Neural progenitor cell (in vitro differentiated cells): ENCODE data around the gene ZSCAN5A. TPM values are rescaled to one million over a fixed set of nuclear protein-coding genes. Genes with fewer than 3 reads are reported as not detected.

Experiments
- DNase-seq: peaks from one replicate; pipeline ENCODE4 v3.0.0-alpha.2; 2016; ENCODE audit warnings: low spot score
- H2AFZ ChIP-seq: fragments of 200-600 bp; sonication (generic); replicated peaks from 2 replicates; pipeline ENCODE4 v1.6.1; 2016; ENCODE audit warnings: antibody characterized with exemption
- H3F3A ChIP-seq: fragments of 200-600 bp; sonication (generic); 2 replicates; pipeline ENCODE4 v1.6.1; 2016; ENCODE audit warnings: antibody characterized with exemption, low read depth
- H3K27ac ChIP-seq: fragments of 200-600 bp; sonication (generic); 2 replicates; pipeline ENCODE4 v1.5.1; 2016; ENCODE audit warnings: mild to moderate bottlenecking
- H3K27me3 ChIP-seq: fragments of 200-600 bp; sonication (generic); 2 replicates; pipeline ENCODE4 v1.6.1; 2016; ENCODE audit warnings: mild to moderate bottlenecking, moderate library complexity
- H3K36me3 ChIP-seq: fragments of 200-600 bp; sonication (generic); 2 replicates; pipeline ENCODE4 v1.5.1; 2016
- H3K4me1 ChIP-seq: fragments of 200-600 bp; sonication (generic); 2 replicates; pipeline ENCODE4 v1.6.1; 2016; ENCODE audit warnings: mixed run types
- H3K4me2 ChIP-seq: fragments of 200-600 bp; sonication (generic); 2 replicates; pipeline ENCODE4 v1.6.1; 2016
- H3K4me3 ChIP-seq: fragments of 200-600 bp; sonication (generic); 2 replicates; pipeline ENCODE4 v1.5.1; 2016
- H3K79me2 ChIP-seq: fragments of 200-600 bp; sonication (generic); 2 replicates; pipeline ENCODE4 v1.6.1; 2016; ENCODE audit warnings: low read depth
- H3K9ac ChIP-seq: fragments of 200-600 bp; sonication (generic); 2 replicates; pipeline ENCODE4 v1.6.1; 2016
- H3K9me3 ChIP-seq: fragments of 200-600 bp; sonication (generic); 2 replicates; pipeline ENCODE4 v1.5.1; 2016; ENCODE audit warnings: low read depth
- H4K20me1 ChIP-seq: fragments of 200-600 bp; sonication (generic); 2 replicates; pipeline ENCODE4 v1.6.1; 2016; ENCODE audit warnings: low read depth
- H3K27ac Mint-ChIP-seq: 3 replicates; pipeline ENCODE4 v1.8.0; 2021; ENCODE audit warnings: mixed read lengths
- H3K27me3 Mint-ChIP-seq: 2 replicates; pipeline ENCODE4 v1.8.0; 2022; ENCODE audit warnings: low read depth, mild to moderate bottlenecking, inconsistent platforms, moderate library complexity, mixed read lengths; ENCODE audit not compliant: insufficient read depth
- H3K36me3 Mint-ChIP-seq: 3 replicates; pipeline ENCODE4 v1.8.0; 2021; ENCODE audit warnings: mixed read lengths
- H3K4me1 Mint-ChIP-seq: 3 replicates; pipeline ENCODE4 v1.8.0; 2021; ENCODE audit warnings: mixed read lengths
- H3K4me3 Mint-ChIP-seq: 3 replicates; pipeline ENCODE4 v1.8.0; 2021; ENCODE audit warnings: mild to moderate bottlenecking, moderate library complexity, mixed read lengths
- H3K9me3 Mint-ChIP-seq: 3 replicates; pipeline ENCODE4 v1.8.0; 2020; ENCODE audit warnings: mixed read lengths
- EZH2 ChIP-seq: fragments of 200-600 bp; sonication (generic); IDR thresholded peaks from 2 replicates; pipeline ENCODE4 v1.6.1; 2017; ENCODE audit warnings: antibody characterized with exemption, mild to moderate bottlenecking, moderate library complexity
- EZH2phosphoT487 ChIP-seq: fragments of 200-600 bp; sonication (generic); IDR thresholded peaks from 2 replicates; pipeline ENCODE4 v1.6.1; 2017; ENCODE audit warnings: antibody characterized with exemption
- total RNA-seq: library from RNA; depleted of rRNA; stranded (reverse); fragments of >200 nt; gene quantifications from 2 replicates; pipeline ENCODE4 v1.2.3, GENCODE V29; 2015; ENCODE audit warnings: low replicate concordance
- TF ChIP-seq, protein P1 (sequence below): fragments of 200-600 bp; sonication (generic); IDR thresholded peaks from 2 replicates; pipeline ENCODE4 v1.5.1; 2017; ENCODE audit warnings: antibody characterized with exemption, mild to moderate bottlenecking

ZSCAN5A gene, protein sequence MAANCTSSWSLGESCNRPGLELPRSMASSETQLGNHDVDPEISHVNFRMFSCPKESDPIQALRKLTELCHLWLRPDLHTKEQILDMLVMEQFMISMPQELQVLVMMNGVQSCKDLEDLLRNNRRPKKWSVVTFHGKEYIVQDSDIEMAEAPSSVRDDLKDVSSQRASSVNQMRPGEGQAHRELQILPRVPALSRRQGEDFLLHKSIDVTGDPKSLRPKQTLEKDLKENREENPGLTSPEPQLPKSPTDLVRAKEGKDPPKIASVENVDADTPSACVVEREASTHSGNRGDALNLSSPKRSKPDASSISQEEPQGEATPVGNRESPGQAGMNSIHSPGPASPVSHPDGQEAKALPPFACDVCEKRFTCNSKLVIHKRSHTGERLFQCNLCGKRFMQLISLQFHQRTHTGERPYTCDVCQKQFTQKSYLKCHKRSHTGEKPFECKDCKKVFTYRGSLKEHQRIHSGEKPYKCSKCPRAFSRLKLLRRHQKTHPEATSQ
- 1.6 and 7.8 TPM in 2 replicates for total RNA-seq

DNA sequence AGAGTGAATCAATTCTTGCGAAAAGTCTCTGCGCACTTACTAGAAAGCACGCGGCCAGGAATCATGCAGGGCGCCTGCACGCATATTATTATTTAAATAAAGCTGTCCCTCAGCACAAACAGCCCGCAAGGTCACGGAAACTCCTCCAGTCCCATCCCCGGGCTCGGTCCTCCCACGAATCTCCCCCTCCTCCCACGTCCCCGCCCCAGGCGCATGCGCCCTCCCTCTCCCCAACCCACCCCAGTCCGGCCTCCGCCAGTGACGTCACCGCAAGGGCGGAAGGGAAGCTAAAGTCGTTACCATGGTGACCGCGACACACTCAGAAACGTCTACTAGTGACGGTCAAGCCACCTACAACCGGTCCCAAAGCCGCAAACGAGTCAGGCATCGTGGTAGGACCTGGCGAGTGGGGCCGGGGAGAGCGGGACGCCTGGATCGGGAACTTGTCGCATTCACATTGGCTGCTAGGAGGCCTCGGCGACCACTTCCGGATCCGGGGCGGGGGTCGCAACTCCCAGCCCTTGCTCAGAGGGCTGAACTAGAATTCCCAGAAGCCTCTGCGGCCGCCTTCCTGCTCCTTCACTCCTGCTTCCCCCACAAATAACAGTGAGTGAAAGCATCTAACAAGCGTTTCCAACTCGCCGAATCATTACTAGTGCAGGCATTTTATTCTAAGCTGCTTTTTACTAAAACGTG is at the start of gene ZSCAN5A:
TSS of gene ZSCAN5A (minus strand) at position 459 of the 696 bp plus-strand sequence. CDS start 89,793 bp downstream, outside the sequence.
- Histone ChIP-seq H3K9ac (peak within 1 kb of the TSS; percentile 58), H3K4me1 (peaks cover 9% of the 10 kb centered on the region), H3F3A (peaks cover 9% of the 10 kb centered on the region), H3K4me3 (peak within 1 kb of the TSS; percentile 68), H4K20me1 (no peaks in the 10 kb centered on the region), H3K79me2 (no peaks in the 10 kb centered on the region), H3K27me3 (no peaks in the 10 kb centered on the region), H3K9me3 (no peaks in the 10 kb centered on the region), H3K4me2 (peak within 1 kb of the TSS; percentile 96), H2AFZ (peak within 1 kb of the TSS; percentile 92), H3K27ac (peak within 1 kb of the TSS; percentile 81), H3K36me3 (no peaks in the 10 kb centered on the region)
- Mint-ChIP-seq H3K27me3 (no peaks in the 10 kb centered on the region), H3K27ac (peak within 1 kb of the TSS; percentile 100), H3K4me3 (peak within 1 kb of the TSS; percentile 95), H3K4me1 (peaks cover 9% of the 10 kb centered on the region), H3K9me3 (no peaks in the 10 kb centered on the region), H3K36me3 (peaks cover 10% of the 10 kb centered on the region)
- no peak for TF ChIP-seq EZH2
- TF ChIP-seq, protein P1, sequence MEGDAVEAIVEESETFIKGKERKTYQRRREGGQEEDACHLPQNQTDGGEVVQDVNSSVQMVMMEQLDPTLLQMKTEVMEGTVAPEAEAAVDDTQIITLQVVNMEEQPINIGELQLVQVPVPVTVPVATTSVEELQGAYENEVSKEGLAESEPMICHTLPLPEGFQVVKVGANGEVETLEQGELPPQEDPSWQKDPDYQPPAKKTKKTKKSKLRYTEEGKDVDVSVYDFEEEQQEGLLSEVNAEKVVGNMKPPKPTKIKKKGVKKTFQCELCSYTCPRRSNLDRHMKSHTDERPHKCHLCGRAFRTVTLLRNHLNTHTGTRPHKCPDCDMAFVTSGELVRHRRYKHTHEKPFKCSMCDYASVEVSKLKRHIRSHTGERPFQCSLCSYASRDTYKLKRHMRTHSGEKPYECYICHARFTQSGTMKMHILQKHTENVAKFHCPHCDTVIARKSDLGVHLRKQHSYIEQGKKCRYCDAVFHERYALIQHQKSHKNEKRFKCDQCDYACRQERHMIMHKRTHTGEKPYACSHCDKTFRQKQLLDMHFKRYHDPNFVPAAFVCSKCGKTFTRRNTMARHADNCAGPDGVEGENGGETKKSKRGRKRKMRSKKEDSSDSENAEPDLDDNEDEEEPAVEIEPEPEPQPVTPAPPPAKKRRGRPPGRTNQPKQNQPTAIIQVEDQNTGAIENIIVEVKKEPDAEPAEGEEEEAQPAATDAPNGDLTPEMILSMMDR: no peak
- TF ChIP-seq EZH2phosphoT487: no peak
- peak; percentile 97 for DNase-seq

DNA sequence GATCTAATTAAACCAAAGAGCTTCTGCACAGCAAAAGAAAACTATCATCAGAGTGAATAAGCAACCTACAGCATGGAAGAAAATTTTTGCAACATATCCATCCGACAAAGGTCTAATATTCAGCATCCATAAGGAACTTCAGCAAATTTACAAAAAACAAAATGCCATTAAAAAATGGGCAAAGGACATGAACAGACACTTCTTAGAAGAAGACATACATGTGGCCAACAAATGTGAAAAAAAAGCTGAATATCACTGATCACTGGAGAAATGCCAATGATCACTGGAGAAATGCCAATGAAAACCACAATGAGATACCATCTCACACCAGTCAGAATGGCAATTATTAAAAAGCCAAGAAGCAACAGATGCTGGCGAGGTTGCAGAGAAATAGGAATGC is 46.2 kb upstream of the ZSCAN5A start:
- no peak overlapping the region for H3K9ac ChIP-seq
- H3K4me1 ChIP-seq: no peaks in the 10 kb centered on the region
- H3K4me3 Mint-ChIP-seq: no peak overlapping the region
- no peak for DNase-seq
- H2AFZ ChIP-seq: no peak overlapping the region
- H3K36me3 ChIP-seq: no peaks in the 10 kb centered on the region
- H3K9me3 Mint-ChIP-seq: peaks cover 44% of the 10 kb centered on the region
- H3K79me2 ChIP-seq: no peaks in the 10 kb centered on the region
- TF ChIP-seq EZH2 (no peak), EZH2phosphoT487 (no peak)
- TF ChIP-seq, protein P1: no peak
- H3K36me3 Mint-ChIP-seq: peaks cover 2% of the 10 kb centered on the region
- no peak overlapping the region for H3K4me3 ChIP-seq
- no peak overlapping the region for H3K27ac ChIP-seq
- H3F3A ChIP-seq: no peaks in the 10 kb centered on the region
- H3K27me3 ChIP-seq: no peaks in the 10 kb centered on the region
- H3K27ac Mint-ChIP-seq: no peak overlapping the region
- no peak overlapping the region for H3K4me2 ChIP-seq
- no peaks in the 10 kb centered on the region for H3K4me1 Mint-ChIP-seq
- H4K20me1 ChIP-seq: no peaks in the 10 kb centered on the region
- no peaks in the 10 kb centered on the region for H3K27me3 Mint-ChIP-seq
- H3K9me3 ChIP-seq: peaks cover 19% of the 10 kb centered on the region

DNA sequence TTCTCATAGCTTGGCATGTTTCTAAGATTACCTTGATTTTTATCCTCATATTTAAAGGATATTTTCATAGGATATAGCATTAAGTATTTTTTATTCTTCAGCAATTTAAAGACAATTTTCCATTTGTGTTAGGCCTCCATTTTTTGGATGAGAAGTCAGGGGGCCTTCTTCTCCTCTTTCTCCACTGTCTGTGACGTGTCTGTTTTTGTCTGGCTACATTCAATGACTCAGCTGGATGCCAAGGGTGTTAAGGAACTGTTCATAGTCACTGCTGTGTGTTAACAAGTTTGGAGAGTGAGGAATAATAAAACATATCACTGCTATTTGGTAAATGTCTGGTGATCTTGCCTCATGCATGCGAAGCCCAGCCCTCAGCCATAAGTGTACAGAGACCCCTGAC is 42.3 kb upstream of the ZSCAN5A start:
- H3K4me1 Mint-ChIP-seq: no peaks in the 10 kb centered on the region
- TF ChIP-seq, protein P1: no peak
- TF ChIP-seq EZH2 (no peak), EZH2phosphoT487 (no peak)
- H2AFZ ChIP-seq: no peak overlapping the region

More for the DNA sequence above, 42.3 kb upstream of the ZSCAN5A start:
- Histone ChIP-seq H3F3A (no peaks in the 10 kb centered on the region), H3K27me3 (no peaks in the 10 kb centered on the region), H3K4me3 (no peak overlapping the region), H3K27ac (no peak overlapping the region), H4K20me1 (no peaks in the 10 kb centered on the region), H3K9me3 (peaks cover 19% of the 10 kb centered on the region), H3K36me3 (no peaks in the 10 kb centered on the region), H3K4me1 (no peaks in the 10 kb centered on the region), H3K4me2 (no peak overlapping the region), H3K9ac (no peak overlapping the region), H3K79me2 (no peaks in the 10 kb centered on the region)
- H3K4me3 Mint-ChIP-seq: no peak overlapping the region
- DNase-seq: no peak
- peaks cover 2% of the 10 kb centered on the region for H3K36me3 Mint-ChIP-seq
- H3K9me3 Mint-ChIP-seq: peaks cover 37% of the 10 kb centered on the region
- H3K27ac Mint-ChIP-seq: no peak overlapping the region
- H3K27me3 Mint-ChIP-seq: no peaks in the 10 kb centered on the region
